Esophagus muscularis mucosa (tissue), 4 donors: Measurements from ENCODE around the gene SIX3. TPM values are rescaled to one million over a fixed set of nuclear protein-coding genes. Genes with fewer than 3 reads are reported as not detected.

Experiments used
- DNase-seq: peaks from one replicate; pipeline ENCODE4 v3.0.0-alpha.2; 2017; ENCODE audit errors: extremely low spot score
- H3K27ac ChIP-seq, 4 donors: fragments of 200-600 bp; sonication (generic); replicated peaks in 1 of 4; 1 replicate in 3 of 4; 2 replicates in 1 of 4; pipeline ENCODE4 v1.5.1; 2016 to 2019; ENCODE audit warnings: mild to moderate bottlenecking in 1 of 4
- H3K27me3 ChIP-seq, 4 donors: fragments of 200-600 bp; sonication (generic); one replicate each; pipeline versions ENCODE4 v1.5.1 to v1.6.0; 2016 to 2019
- H3K36me3 ChIP-seq, 4 donors: fragments of 200-600 bp; sonication (generic); one replicate each; pipeline ENCODE4 v1.5.1; 2016 to 2019
- H3K4me1 ChIP-seq, 4 donors: fragments of 200-600 bp; sonication (generic); one replicate each; pipeline ENCODE4 v1.5.1; 2016 to 2019
- H3K4me3 ChIP-seq, 4 donors: fragments of 200-600 bp; sonication (generic); 1 replicate in 2 of 4; 2 replicates in 2 of 4; pipeline ENCODE4 v1.5.1; 2016 to 2019; ENCODE audit warnings: mild to moderate bottlenecking in 4 of 4, moderate library complexity in 1 of 4
- H3K9me3 ChIP-seq, 4 donors: fragments of 200-600 bp; sonication (generic); 1 replicate in 3 of 4; 2 replicates in 1 of 4; pipeline ENCODE4 v1.5.1; 2016 to 2019
- EP300 ChIP-seq: sonication (generic); formaldehyde crosslinking; IDR thresholded peaks from one replicate; pipeline ENCODE4 v1.6.1; 2017; ENCODE audit warnings: antibody characterized with exemption
- POLR2A ChIP-seq: fragments of 450-650 bp; IDR thresholded peaks from one replicate; pipeline ENCODE4 v1.6.1; 2017; ENCODE audit warnings: antibody characterized with exemption, moderate library complexity, mild to moderate bottlenecking, low read depth
- POLR2AphosphoS5 ChIP-seq, 2 donors: sonication (generic); formaldehyde crosslinking; IDR thresholded peaks; one replicate each; pipeline ENCODE4 v1.6.1; 2017; ENCODE audit warnings: antibody characterized with exemption in 2 of 2
- WGBS: methylation state at CpG from one replicate; pipeline ENCODE4 v1.1.5; 2018; 5-methylcytosine and 5-hydroxymethylcytosine counted together
- intact Hi-C: fragments of 100-400 bp; cut with DNase I; formaldehyde crosslinking; loops from one replicate; pipeline ENCODE4 v1.15.1; 2023
- total RNA-seq, 4 donors: library from RNA; depleted of rRNA; stranded (reverse); fragments of >200 nt; gene quantifications; one replicate each; pipeline versions ENCODE4 v1.1.0 to v1.2.1, GENCODE V29; 2016
- TF ChIP-seq, protein P1 (sequence below), 3 experiments: fragments of 200-600 bp in 2 of 3; fragments of 450-650 bp in 1 of 3; sonication (generic) in 2 of 3; IDR thresholded peaks; one replicate each; pipeline ENCODE4 v1.5.1; 2017 to 2019; ENCODE audit warnings: antibody characterized with exemption in 3 of 3, mild to moderate bottlenecking in 2 of 3, moderate library complexity in 1 of 3

Gene SIX3
- total RNA-seq, 4 donors from 2014 or later: 0.11 to 0.42 (median 0.18) TPM

DNA sequence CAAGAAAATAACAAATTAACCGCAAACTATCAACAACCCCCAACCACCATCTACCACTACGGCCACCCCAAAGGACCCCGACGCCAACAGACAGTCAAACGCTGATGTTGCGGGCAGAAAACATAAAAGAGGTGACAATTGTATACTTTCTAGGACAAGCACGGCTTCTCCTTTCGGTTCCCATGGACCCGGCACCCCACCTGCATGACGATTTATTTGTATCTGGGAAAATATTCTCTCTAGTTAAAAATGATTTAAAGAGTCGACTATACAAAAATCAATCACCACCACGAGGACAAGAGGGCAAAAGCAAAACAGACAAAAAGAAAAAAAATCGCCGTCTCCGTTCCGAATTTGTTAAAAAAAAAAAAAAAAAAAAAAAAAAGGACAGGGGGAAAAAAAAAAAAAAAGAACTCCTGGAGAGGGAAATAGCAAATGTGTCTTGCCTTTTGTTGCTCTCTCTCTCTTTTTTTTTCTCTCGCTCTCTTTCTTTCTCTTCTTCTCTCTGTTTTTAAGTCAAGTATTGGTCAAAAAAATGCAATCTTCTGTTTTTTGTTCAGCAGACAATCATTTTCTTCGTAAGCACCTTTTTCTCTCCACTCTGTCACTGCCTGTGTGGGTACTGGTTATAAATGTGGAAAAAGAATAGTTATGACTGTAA, 3.6 kb downstream of the SIX3 start:
- Histone ChIP-seq H3K9me3 (no peaks in the 10 kb centered on the region), H3K4me1 (peaks cover 24 to 59% (median 51%) of the 10 kb centered on the region in 4 donors), H3K4me3 (peak overlapping the region in 2 of 4 donors; percentile 33), H3K27ac (no peak overlapping the region), H3K36me3 (no peaks in the 10 kb centered on the region), H3K27me3 (peaks cover 0 to 100% (median 49%) of the 10 kb centered on the region in 4 donors)
- WGBS: 21% methylated on average over 18 of the region's 18 CpGs
- TF ChIP-seq EP300 (no peak), POLR2AphosphoS5 (IDR thresholded peaks at IDR 0.05) (no peak), POLR2A (no peak)
- TF ChIP-seq, protein P1, sequence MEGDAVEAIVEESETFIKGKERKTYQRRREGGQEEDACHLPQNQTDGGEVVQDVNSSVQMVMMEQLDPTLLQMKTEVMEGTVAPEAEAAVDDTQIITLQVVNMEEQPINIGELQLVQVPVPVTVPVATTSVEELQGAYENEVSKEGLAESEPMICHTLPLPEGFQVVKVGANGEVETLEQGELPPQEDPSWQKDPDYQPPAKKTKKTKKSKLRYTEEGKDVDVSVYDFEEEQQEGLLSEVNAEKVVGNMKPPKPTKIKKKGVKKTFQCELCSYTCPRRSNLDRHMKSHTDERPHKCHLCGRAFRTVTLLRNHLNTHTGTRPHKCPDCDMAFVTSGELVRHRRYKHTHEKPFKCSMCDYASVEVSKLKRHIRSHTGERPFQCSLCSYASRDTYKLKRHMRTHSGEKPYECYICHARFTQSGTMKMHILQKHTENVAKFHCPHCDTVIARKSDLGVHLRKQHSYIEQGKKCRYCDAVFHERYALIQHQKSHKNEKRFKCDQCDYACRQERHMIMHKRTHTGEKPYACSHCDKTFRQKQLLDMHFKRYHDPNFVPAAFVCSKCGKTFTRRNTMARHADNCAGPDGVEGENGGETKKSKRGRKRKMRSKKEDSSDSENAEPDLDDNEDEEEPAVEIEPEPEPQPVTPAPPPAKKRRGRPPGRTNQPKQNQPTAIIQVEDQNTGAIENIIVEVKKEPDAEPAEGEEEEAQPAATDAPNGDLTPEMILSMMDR (IDR thresholded peaks at IDR 0.05): no peak
- intact Hi-C loops: no loop called here
- DNase-seq: no peak

DNA sequence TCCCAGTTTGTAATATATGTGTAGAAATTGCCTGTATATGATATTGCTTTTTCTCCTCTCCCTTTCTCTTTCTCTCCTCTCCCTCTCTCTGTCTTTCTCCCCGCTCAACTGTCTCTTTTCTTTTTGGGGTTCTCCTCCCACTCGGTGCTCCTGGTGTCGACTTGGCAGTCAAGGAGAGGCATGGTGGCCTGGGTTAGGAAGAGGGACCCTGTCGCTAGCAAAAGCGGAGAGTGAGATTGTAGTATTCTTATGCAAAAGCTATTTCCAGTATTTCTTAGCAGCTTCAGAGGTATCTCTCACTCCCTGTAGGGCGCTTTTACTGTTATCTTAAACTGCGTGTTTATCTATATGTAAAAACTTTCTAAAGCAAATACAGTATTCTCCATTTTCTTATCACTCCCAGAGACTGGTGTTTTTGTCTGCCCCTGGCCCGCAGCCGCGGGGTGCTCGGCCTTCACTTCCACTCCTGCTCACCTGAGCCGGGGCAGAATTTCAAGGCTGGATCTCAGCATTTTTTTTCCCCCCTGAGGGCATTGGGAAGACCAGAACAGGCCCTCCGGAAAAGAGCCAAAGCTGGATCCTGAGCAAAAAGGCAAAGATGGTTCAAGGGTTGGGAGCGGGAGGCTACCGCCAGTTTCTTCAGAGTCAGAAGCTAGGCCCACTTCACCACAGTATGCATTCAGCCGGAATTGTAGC, 4.3 kb downstream of the SIX3 start:
- 68% methylated on average over 14 of the region's 16 CpGs for WGBS
- Histone ChIP-seq H3K27me3 (peaks cover 0 to 100% (median 42%) of the 10 kb centered on the region in 4 donors), H3K27ac (no peak overlapping the region), H3K36me3 (no peaks in the 10 kb centered on the region), H3K4me3 (no peak overlapping the region), H3K9me3 (no peaks in the 10 kb centered on the region), H3K4me1 (peaks cover 24 to 54% (median 49%) of the 10 kb centered on the region in 4 donors)
- DNase-seq: no peak
- TF ChIP-seq EP300 (no peak), POLR2AphosphoS5 (IDR thresholded peaks at IDR 0.05) (no peak), POLR2A (no peak)
- TF ChIP-seq, protein P1 (IDR thresholded peaks at IDR 0.05): no peak
- intact Hi-C loops: no loop called here

DNA sequence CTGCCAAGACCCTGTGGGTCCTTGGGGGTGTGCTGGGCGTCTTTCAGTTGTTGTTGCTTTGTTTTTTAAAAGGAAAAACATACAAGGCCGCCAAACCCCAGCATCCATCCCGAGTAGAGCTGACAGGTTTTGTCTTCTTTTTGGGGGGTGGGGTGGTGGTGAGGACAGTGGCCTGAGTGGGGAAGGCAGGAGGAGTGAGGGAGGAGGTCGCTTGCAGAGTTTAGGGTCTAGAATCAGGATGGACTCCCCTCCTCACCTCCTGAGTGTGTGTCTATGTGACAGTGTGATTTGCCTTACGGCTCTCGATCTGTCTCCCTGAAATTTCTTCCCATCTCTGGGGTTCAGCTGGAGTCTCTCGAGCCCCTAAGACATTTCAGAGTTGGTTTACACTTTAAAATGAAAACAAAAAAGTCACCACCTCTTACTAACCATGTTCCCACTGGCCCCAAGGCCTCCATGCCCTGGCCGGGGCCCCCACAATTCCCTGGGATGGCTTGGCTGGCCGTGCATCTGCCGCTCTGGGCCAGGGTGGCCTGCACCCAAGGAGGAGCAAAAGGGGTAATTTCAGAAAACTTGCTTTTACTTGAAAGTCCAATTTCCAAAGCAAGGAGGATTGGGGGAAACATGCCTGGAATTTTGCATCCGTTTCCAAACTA, 5.0 kb downstream of the SIX3 start:
- DNase-seq: no peak
- Histone ChIP-seq H3K4me1 (peaks cover 24 to 47% (median 43%) of the 10 kb centered on the region in 4 donors), H3K4me3 (no peak overlapping the region), H3K36me3 (no peaks in the 10 kb centered on the region), H3K27ac (no peak overlapping the region), H3K9me3 (no peaks in the 10 kb centered on the region), H3K27me3 (peaks cover 0 to 100% (median 35%) of the 10 kb centered on the region in 4 donors)
- TF ChIP-seq, protein P1 (IDR thresholded peaks at IDR 0.05): no peak
- TF ChIP-seq EP300: no peak
- no peak for TF ChIP-seq POLR2AphosphoS5 (IDR thresholded peaks at IDR 0.05)
- TF ChIP-seq POLR2A: no peak
- intact Hi-C loops: no loop called here
- 88% methylated on average over 11 of the region's 11 CpGs for WGBS

DNA sequence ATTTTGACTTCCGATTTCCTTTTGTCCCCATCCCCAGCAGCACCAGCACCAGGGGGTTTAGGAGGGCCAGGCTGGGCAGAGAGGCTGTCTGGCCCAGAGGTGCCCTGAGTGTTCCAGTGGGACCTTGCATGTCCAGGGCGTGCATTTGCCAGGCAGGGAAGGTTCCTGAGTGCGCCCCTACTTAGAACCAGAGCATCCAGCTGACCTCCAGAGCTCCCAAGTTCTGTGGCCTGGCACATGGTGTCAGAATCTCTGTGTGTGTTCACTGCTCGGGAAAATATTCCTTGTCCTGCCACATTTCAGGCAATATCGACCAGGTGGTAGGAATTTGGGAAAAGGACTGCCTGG, 5.5 kb downstream of the SIX3 start:
- Histone ChIP-seq H3K27ac (no peak overlapping the region), H3K4me3 (no peak overlapping the region), H3K9me3 (no peaks in the 10 kb centered on the region), H3K4me1 (peaks cover 27 to 47% (median 42%) of the 10 kb centered on the region in 4 donors), H3K36me3 (no peaks in the 10 kb centered on the region), H3K27me3 (peaks cover 0 to 100% (median 39%) of the 10 kb centered on the region in 4 donors)
- DNase-seq: no peak
- WGBS: 82% methylated on average over 1 of the region's 5 CpGs
- intact Hi-C loops: no loop called here
- TF ChIP-seq, protein P1 (IDR thresholded peaks at IDR 0.05): no peak
- no peak for TF ChIP-seq POLR2A
- no peak for TF ChIP-seq EP300
- no peak for TF ChIP-seq POLR2AphosphoS5 (IDR thresholded peaks at IDR 0.05)
